GM12878 (cell line): Measurements from ENCODE around the gene NEB. TPM values are rescaled to one million over a fixed set of nuclear protein-coding genes. Genes with fewer than 3 reads are reported as not detected.

Source experiments
- ATAC-seq: fragments of 200-7000 bp; cut with Tn5 transposase; 3 replicates; pipeline ENCODE4 v1.9.1; 2020; ENCODE audit warnings: mild to moderate bottlenecking, moderate library complexity
- BruUV-seq: library from RNA; stranded (reverse); fragments of 400-500 nt; replicated peaks from 2 replicates; lab custom pipeline; 2021; lab: Mats Ljungman, UMichigan
- CTCF ChIA-PET: fragments of 300-600 bp; sonication (Branson Sonifier 250); formaldehyde crosslinking; extraction: SDS; loops from one replicate; lab custom pipeline; 2021; ENCODE audit warnings: inconsistent platforms; lab: Yijun Ruan, JAX
- POLR2A ChIA-PET: fragments of 350-600 bp; formaldehyde crosslinking; extraction: SDS; loops from one replicate; lab custom pipeline; 2021; ENCODE audit warnings: inconsistent platforms; lab: Charles Lee
- RAD21 ChIA-PET: fragments of 300-600 bp; sonication (Branson Sonifier 250); formaldehyde crosslinking; loops from one replicate; lab custom pipeline; 2023; ENCODE audit warnings: antibody characterized with exemption; ENCODE audit not compliant: unreplicated experiment; lab: Charles Lee
- SMC1A ChIA-PET: fragments of 300-600 bp; sonication (Branson Sonifier 250); formaldehyde crosslinking; loops from one replicate; lab custom pipeline; 2023; ENCODE audit not compliant: unreplicated experiment, uncharacterized antibody; lab: Charles Lee
- DNase-seq: peaks from one replicate; pipeline ENCODE4 v3.0.0-alpha.2; 2011; ENCODE audit warnings: low read depth, low spot score
- FAIRE-seq: peaks from 3 replicates; lab custom pipeline; 2011; peaks lifted over from hg19 to GRCh38; lab: Jason Lieb, UNC
- H2AFZ ChIP-seq: 2 replicates; pipeline ENCODE4 v1.6.0; 2011; ENCODE audit warnings: low read depth, low read length, control low read depth; ENCODE audit not compliant: control insufficient read depth
- H3K27ac ChIP-seq: 2 replicates; pipeline ENCODE4 v1.5.1; 2011; ENCODE audit warnings: control low read depth; ENCODE audit not compliant: control insufficient read depth, insufficient read depth
- H3K27me3 ChIP-seq, 2 experiments: replicated peaks in 1 of 2; 2 replicates each; pipeline versions ENCODE4 v1.6.0 to v1.6.1; 2011; ENCODE audit warnings: low read length in 1 of 2; ENCODE audit not compliant: control insufficient read depth in 2 of 2, insufficient read depth in 2 of 2
- H3K36me3 ChIP-seq, 2 experiments: 2 replicates each; pipeline ENCODE4 v1.5.1; 2011; ENCODE audit warnings: low read length in 1 of 2; ENCODE audit not compliant: control insufficient read depth in 2 of 2, insufficient read depth in 2 of 2
- H3K4me1 ChIP-seq: 2 replicates; pipeline ENCODE4 v1.6.1; 2011; ENCODE audit warnings: mild to moderate bottlenecking, low read length, moderate library complexity, mixed read lengths; ENCODE audit not compliant: control insufficient read depth, insufficient read depth
- H3K4me2 ChIP-seq: 2 replicates; pipeline ENCODE4 v1.6.0; 2011; ENCODE audit warnings: control low read depth; ENCODE audit not compliant: control insufficient read depth, insufficient read depth
- H3K4me3 ChIP-seq: fragments of 200-600 bp; sonication (generic); 2 replicates; pipeline ENCODE4 v1.5.1; 2016
- H3K79me2 ChIP-seq: 2 replicates; pipeline ENCODE4 v1.6.0; 2011; ENCODE audit warnings: low read length; ENCODE audit not compliant: control insufficient read depth, insufficient read depth
- H3K9ac ChIP-seq: 2 replicates; pipeline ENCODE4 v1.8.0; 2011; ENCODE audit warnings: low read length, control low read depth, mixed read lengths; ENCODE audit not compliant: control insufficient read depth, insufficient read depth
- H3K9me3 ChIP-seq: replicated peaks from 3 replicates; pipeline ENCODE4 v1.5.1; 2011; ENCODE audit warnings: mild to moderate bottlenecking, low read length; ENCODE audit not compliant: control insufficient read depth, insufficient read depth
- H4K20me1 ChIP-seq: 2 replicates; pipeline ENCODE4 v1.6.0; 2011; ENCODE audit not compliant: control insufficient read depth, insufficient read depth
- ATF2 ChIP-seq: IDR thresholded peaks from 2 replicates; pipeline ENCODE4 v1.6.1; 2012; ENCODE audit warnings: low read length, inconsistent platforms
- CHD1 ChIP-seq: IDR thresholded peaks from 2 replicates; pipeline ENCODE4 v1.6.1; 2012; ENCODE audit warnings: low read depth, low read length, improper control_type of control experiment
- FOXK2 ChIP-seq: fragments of 450-650 bp; IDR thresholded peaks from 2 replicates; pipeline ENCODE4 v1.6.1; 2017; ENCODE audit warnings: mild to moderate bottlenecking, moderate library complexity
- IKZF2 ChIP-seq, 2 experiments: fragments of 450-650 bp; IDR thresholded peaks; 2 replicates each; pipeline ENCODE4 v1.6.1; 2017; ENCODE audit warnings: mild to moderate bottlenecking in 2 of 2, moderate library complexity in 2 of 2
- KDM1A ChIP-seq: fragments of 200-600 bp; sonication (generic); IDR thresholded peaks from 2 replicates; pipeline ENCODE4 v1.6.1; 2016; ENCODE audit warnings: borderline replicate concordance
- LARP7 ChIP-seq: fragments of 450-650 bp; IDR thresholded peaks from 2 replicates; pipeline ENCODE4 v1.6.1; 2017; ENCODE audit warnings: mild to moderate bottlenecking
- MYB ChIP-seq: fragments of 150-350 bp; IDR thresholded peaks from 2 replicates; pipeline ENCODE4 v1.6.1; 2014; ENCODE audit warnings: mild to moderate bottlenecking, low read depth, low read length, borderline replicate concordance
- PRDM15 ChIP-seq: fragments of 450-650 bp; formaldehyde crosslinking; IDR thresholded peaks from 2 replicates; pipeline ENCODE4 v1.4.0; 2020; ENCODE audit warnings: mild to moderate bottlenecking, moderate library complexity
- RB1 ChIP-seq: fragments of 450-650 bp; formaldehyde crosslinking; IDR thresholded peaks from 2 replicates; pipeline ENCODE4 v1.6.1; 2017; ENCODE audit warnings: mild to moderate bottlenecking, borderline replicate concordance
- SPI1 ChIP-seq: IDR thresholded peaks from 2 replicates; pipeline ENCODE4 v1.6.1; 2011; ENCODE audit warnings: low read depth, mild to moderate bottlenecking, low read length, moderate library complexity, borderline replicate concordance; ENCODE audit not compliant: insufficient read depth
- ZBTB40 ChIP-seq: fragments of 450-650 bp; IDR thresholded peaks from 2 replicates; pipeline ENCODE4 v1.6.1; 2016; ENCODE audit warnings: mild to moderate bottlenecking, moderate library complexity, borderline replicate concordance
- in situ Hi-C: fragments of 300-500 bp; cut with MboI; formaldehyde crosslinking; loops from 9 replicates; pipeline ENCODE4 v1.14.3; 2018; ENCODE audit warnings: mixed read lengths
- intact Hi-C: fragments of 100-400 bp; cut with micrococcal nuclease; formaldehyde crosslinking; loops from one replicate; pipeline ENCODE4 v1.14.2; 2022; ENCODE audit not compliant: unreplicated experiment
- polyA plus RNA-seq, 11 experiments: library from polyadenylated mRNA; depleted of rRNA in 4 of 11; unstranded in 6 of 11; stranded (reverse) in 5 of 11; fragments of >200 nt; fragmentation: Nextera tagmentation in 4 of 11; fragmentation: Illumina TruSeq in 1 of 11; extraction: Ambion mirVana in 4 of 11; extraction: Trizol in 1 of 11; gene quantifications; 1 replicate in 1 of 11; 2 replicates in 10 of 11; pipeline versions ENCODE4 v1.2.1 to v1.2.3, GENCODE V29; 2011 to 2016; ENCODE audit warnings: inconsistent platforms in 2 of 11, missing spikeins in 2 of 11, low read depth in 1 of 11
- total RNA-seq, 4 experiments: library from RNA; depleted of rRNA in 3 of 4; stranded (reverse); fragments of >200 nt in 3 of 4; fragmentation: Illumina TruSeq in 1 of 4; extraction: Trizol in 1 of 4; gene quantifications; 2 replicates each; pipeline versions ENCODE4 v1.2.1 to v1.2.3, GENCODE V29; 2013 to 2021

The NEB gene
- total and polyA plus RNA-seq, 10 of the 15 experiments (the other 5 are each of a cell fraction or from before 2014, with no cell fraction given), result 0.04 to 0.77 (median 0.12) TPM

GRCh38 chr2:151624271-151624670 lies 110.0 kb downstream of the NEB start:
- TF ChIP-seq CHD1 (no peak), IKZF2 (IDR thresholded peaks at IDR 0.05) (no peak), KDM1A (no peak), LARP7 (no peak), ZBTB40 (no peak), RB1 (no peak), SPI1 (no peak), ATF2 (no peak), PRDM15 (CRISPR knock-in tag) (no peak), MYB (no peak), FOXK2 (no peak)

More at GRCh38 chr2:151624271-151624670, 110.0 kb downstream of the NEB start:
- RAD21 ChIA-PET, result no interaction called here
- DNase-seq (no peak), FAIRE-seq (no peak), ATAC-seq (no peak)
- H3K27ac ChIP-seq, result no peak overlapping the region
- BruUV-seq, result no TSS peak
- H3K27me3 ChIP-seq, result peaks cover 0 to 2% of the 10 kb centered on the region in 2 experiments; a peak in 2 of 4 replicates
- no peak overlapping the region for H2AFZ ChIP-seq
- H3K4me3 ChIP-seq, result no peak overlapping the region
- no peaks in the 10 kb centered on the region for H3K4me1 ChIP-seq
- no peaks in the 10 kb centered on the region for H3K79me2 ChIP-seq
- no peak overlapping the region for H3K4me2 ChIP-seq
- H4K20me1 ChIP-seq, result no peaks in the 10 kb centered on the region
- H3K36me3 ChIP-seq, result no peaks in the 10 kb centered on the region
- H3K9ac ChIP-seq, result no peak overlapping the region
- intact Hi-C loops (no loop called here), in situ Hi-C loops (no loop called here)
- CTCF ChIA-PET, result interaction anchor here (1.5 to 1.7 kb wide), 2 partner anchors 10 to 14 kb away, joined by 3 to 5 read pairs; no protein-coding TSS in a partner anchor
- H3K9me3 ChIP-seq, result no peaks in the 10 kb centered on the region
- SMC1A ChIA-PET, result no interaction called here
- POLR2A ChIA-PET, result no interaction called here
